ENCODE measurements around the gene CD83.
A peak's percentile ranks its signal among the peaks of the same experiment; 100 is the strongest.

CD83 gene

DNA sequence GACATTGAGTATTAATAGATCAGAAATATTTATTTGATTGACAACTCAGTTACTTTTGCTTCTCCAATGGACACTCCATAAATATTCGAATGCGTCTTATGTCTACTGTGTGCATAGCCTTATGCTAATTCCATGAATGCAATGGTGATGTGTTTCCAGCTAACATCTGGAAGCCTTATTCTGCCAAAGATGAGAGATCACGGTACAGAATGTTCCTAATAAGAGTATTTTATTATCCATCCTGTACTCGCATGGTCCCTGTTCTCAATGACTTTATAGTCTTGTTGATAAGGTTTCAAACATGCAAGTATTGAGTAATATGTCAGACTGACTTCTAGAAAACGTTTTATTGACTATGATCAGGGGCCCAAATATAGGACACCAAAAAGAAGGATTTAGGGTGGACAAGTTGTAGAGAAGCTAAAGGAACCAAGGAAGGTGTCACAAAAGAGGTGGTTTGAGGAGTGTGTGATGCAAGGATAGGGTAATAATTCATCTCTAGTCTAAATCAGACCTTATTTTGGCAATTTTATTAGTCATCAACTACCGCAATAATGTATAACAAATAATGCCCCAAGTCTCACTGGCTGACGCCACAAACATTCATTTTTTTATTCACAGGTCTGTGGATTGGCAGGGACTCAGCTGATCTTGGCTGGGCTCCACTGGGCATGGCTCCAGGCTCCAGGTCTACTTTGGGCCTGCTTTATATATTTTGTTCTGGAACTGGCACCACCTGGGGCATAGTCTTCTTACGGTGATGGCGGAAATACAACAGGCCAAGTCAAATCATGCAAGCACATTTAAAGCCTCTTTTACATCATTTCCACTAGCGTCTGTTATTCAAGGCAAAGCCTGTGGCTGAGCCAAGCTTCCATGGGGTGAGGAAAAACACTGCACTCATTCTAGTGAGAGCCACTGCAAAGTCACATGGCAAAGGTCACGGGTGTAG lies 24.5 kb upstream of the CD83 start:
- no peak for DNase-seq

- DNase-seq: no peak
Measured at GRCh38 chr6:14094721-14095120, 22.9 kb upstream of the CD83 start.

DNA sequence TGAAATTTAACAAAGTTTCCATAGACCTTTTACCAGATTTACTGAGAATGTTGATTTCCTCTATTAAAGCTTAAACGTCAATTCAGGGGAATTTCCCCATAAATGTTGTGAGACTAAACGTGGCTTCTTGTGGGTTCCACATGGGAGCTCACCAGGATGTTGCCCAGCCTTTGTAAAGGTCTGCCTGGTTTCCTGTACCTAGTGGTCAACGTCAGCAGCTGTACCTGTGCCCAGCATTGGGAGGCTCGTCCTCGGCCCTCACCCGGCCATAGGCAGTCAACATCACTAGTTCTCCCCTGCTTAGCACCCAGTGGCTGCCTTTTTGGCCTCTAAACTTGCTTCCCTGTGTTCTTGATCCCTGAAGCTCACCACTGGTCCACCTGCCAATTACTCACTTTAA lies 22.1 kb upstream of the CD83 start:
- no peak for DNase-seq

DNA sequence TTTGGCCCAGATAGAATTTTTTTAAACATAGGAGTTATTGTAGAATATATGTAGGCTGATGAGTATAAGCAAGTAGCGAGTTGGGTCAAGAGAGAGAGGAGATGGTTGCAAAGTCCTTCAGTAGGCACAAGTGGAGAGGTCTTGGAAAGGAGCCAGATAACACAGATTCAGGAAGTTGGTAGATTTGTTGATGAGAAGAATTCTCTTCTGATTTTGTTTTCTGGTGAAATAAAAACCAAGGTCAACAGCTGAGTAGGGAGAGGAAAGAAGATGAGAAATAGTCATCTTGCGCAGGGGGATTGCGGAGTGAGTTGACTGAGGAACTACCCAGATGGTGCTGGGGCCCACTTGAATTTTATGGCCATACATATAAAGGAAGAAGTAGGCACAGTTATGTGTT lies 17.4 kb upstream of the CD83 start:
- no peak for DNase-seq

DNA sequence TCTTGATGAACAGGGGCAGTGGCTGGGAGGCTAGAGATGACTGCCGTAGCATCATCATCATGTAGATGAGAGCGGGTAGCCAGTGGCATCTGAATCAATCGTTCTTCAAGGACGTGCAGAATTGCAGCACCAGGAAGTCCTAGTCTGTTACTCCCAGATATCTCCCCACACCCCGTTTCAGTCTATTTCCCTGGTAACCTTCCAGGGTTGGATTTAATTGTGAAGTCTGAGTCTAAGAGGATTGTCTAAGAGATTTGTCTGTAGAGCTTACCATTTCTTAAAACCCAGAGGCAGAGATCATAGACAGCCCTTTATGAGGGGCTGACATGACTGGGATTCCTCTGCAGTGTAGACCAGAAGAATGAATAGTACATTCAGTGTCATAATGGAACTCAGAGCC lies 16.6 kb upstream of the CD83 start:
- DNase-seq: no peak

DNA sequence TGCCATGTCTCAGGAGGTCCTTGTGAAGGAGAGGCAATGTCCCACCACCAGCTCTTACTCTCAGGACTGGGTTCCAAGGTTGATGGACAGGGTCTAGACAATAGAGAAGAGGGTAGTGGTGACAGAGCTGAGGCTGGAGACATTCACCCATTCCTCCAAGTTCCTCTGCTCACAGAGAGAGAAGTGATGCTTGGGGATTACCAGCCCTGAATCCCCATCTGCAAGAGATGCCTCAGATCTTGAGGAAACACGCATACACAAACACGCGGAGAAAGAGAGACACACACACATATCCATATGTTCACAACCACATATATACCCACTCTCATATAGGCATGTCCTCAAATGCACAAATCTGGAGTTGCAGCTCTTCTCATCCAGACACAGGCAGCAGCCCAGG lies 15.2 kb upstream of the CD83 start:
- no peak for DNase-seq

DNA sequence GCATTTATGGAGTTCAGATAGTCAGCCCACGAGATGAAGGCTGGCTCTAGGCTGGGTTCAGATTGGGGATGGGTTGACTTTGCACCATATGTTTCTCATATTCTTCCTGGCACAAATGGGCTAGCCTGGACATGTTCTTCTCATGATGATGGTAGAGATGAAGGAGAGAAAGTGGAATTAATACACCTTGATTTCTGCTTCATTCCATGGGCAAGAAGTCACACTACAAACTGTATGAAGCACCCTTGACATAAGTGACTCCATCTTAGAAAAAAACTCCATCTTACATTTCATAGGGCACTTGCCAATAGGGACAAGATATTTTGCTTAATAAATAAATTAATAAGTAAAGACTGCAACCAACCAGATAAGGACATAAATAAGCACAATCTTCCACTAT lies 12.0 kb upstream of the CD83 start:
- DNase-seq: no peak

- no peak for DNase-seq
Measured at GRCh38 chr6:14107000-14107399, 10.6 kb upstream of the CD83 start.

DNA sequence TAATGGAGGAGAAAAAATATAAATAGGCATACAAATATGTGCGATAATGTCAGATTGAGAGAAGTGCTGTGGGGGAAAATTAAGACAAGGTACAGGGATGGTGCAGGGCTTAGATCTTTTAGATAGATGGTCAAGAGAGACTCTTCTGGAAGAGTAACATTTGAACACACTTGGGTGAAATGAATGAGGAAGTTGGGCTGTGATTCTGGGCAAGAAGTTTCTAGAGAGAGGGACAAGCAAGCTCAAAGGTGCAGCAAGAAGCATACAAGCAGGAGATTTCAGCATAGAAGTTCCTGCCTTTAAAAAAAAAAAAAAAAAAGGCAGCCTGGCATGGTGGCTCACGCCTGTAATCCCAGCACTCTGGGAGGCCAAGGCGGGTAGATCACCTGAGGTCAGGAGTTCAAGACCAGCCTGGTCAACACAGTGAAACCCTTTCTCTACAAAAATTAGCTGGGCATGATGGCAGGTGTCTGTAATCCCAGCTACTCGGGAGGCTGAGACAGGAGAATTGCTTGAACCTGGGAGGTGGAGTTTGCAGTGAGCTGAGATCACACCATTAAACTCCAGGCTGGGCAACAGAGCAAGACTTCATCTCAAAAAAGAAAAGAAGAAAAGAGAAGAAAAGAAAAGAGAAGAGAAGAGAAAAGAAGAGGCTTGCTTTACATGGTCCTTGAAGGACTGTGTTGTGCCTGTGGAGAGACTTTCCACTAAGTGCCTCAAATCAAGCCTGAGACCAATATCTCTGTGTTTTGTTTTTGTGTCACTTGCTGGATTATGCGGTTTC lies 9.7 kb upstream of the CD83 start:
- DNase-seq: no peak

DNA sequence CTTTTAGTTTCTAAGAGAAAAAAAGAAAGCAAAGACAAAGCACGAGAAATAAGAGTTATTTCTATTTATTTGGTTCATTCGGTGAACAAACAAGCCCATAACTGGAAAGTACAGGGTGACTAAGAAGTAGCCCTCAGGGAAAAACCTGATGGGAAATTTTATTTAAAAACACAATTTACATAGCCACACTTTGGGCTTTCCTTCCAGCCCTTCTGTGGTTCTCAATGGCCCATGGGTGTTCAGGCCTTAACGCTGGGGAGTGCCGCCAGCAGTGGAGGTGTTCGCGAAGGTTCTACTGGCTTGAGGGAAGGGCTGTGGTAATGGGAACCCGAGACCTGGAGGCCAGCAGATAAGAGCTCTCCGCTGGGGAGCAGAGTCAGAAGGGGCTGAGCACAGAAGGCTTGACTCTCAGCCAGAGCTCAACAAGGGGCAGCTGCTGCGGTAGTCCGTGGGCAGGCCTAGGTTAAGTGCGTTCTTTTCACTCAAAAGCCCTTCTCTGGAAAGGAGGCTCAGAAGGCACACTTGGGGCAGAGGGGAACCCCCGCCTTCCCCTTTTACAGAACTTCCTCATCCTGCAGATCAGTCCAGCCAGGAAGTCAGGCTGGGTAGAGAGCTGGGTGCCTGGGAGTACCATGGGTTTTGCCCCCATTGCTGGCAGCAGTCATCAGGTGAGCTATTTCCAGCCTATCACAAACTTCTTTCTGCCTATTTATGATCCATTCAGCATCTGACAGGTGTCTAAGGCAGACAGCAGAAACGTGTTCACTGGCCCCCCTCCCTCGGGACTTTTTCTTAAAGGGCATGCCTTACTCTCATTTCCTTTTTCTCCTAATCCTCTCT lies 8.8 kb upstream of the CD83 start:
- DNase-seq: peak; percentile 53

- no peak for DNase-seq
Measured at GRCh38 chr6:14109411-14109826, 8.2 kb upstream of the CD83 start.

- DNase-seq: no peak
Measured at GRCh38 chr6:14110001-14110818, 7.4 kb upstream of the CD83 start.

DNA sequence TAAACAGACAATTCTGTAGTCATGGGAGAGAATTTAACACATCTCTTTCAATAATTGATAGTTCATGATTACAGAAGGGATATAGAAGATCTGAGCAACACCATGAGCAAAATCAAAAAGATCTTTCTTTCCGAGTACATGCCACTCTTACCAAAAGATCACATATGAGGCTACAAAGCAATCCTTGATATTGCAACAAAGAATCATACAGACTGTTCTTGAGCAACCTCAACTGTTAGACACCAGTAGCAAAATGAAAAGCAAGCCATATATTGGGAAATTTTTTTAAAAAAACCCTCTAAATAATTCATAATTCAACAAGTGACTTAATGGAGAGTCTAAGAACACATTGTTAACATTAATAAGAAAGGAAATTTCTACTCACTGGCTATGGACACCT lies 3.6 kb upstream of the CD83 start:
- DNase-seq: no peak

DNA sequence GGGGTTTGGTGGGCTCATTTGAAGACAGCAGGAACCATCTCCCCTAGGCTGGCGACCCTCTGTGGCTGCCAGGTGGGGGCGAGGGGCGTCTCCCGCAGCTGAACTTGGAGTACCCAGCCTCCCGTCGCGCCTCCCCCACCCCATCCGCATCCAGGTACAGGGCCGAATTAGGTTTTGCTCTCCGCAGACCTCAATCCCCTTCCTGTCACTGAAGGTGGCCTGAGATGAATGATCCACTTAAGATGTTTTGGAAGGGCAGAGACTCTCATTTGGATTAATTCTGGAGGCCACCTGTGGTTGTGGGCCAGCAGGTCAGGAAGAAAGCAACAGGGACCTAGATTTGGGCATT lies 493 bp downstream of the CD83 start:
- no peak for DNase-seq

GRCh38 chr6:14118446-14118845 lies 874 bp downstream of the CD83 start:
- no peak for DNase-seq

GRCh38 chr6:14119784-14120183 lies 2.2 kb downstream of the CD83 start:
- DNase-seq: no peak

- no peak for DNase-seq
Measured at GRCh38 chr6:14120546-14120945, 3.0 kb downstream of the CD83 start.

DNA sequence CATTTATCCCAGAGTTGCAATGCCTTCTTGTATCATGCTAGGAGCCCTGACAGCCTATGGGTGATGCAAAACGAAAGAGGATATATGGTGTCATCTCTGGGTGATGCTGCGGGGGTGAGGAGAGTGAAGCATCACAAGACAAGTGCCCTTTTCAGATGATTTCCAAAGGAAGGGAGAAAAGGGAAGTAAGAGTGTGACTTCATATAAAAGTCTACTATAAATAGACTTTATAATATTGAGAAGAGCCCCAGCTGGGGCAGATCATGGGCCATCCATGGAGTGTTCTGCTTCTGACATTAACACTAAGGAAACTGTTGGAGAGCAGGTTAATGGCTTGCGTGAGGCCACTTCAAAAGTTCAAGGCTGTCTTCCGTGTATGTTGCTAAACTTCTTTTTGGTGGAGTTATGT lies 4.4 kb downstream of the CD83 start:
- peak; percentile 53 for DNase-seq

- no peak for DNase-seq
Measured at GRCh38 chr6:14123386-14124111, 6.0 kb downstream of the CD83 start.

GRCh38 chr6:14125346-14125745 lies 7.8 kb downstream of the CD83 start:
- DNase-seq: no peak

DNA sequence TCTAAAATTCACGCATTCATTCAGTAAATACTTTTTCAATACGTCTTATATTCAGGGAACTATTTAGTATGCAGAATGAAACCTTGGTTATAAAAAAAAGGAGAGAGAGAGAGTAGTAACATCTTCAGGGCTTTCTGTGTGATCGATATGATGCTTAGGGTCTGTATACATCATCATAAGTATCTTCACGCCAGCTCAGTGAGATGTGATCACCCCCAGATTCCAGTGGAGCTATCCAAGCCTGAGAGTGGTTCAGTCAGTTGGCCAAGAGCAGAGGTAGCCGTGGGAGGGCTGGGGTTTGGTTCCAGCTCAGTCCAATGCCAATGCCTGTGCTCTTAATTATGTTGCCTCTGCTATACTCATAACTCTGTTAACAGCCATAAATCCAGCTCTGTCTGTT lies 8.6 kb downstream of the CD83 start:
- no peak for DNase-seq

DNA sequence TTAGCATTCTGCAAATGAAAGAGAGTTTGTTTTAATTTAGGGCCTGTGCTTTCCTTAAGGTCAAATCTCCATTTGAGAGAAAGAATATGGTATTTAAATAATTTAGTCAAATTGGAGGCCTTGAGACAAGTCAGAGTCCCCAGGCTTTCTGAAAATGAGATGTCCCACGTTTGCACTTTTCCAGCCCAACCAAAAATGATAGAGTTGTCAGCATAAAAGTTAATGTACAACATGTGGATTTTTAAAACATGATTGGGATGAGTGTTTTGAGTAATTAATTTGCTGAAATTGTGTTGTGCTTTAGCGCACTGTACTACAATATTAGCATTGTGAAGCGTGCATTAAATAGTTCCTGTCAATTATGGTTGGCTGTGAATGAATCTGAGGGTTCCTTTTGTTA lies 10.0 kb downstream of the CD83 start:
- no peak for DNase-seq
